Muscle of leg (tissue), 11 donors: ENCODE data around the gene SDK1. TPM values are rescaled to one million over a fixed set of nuclear protein-coding genes. Genes with fewer than 3 reads are reported as not detected.
A peak's percentile ranks its signal among the peaks of the same experiment; 100 is the strongest.

Experiments used
- DNase-seq: peaks from one replicate; pipeline ENCODE4 v3.0.0; 2013
- H3K27ac ChIP-seq: one replicate; pipeline ENCODE4 v1.5.1; 2013; ENCODE audit warnings: mild to moderate bottlenecking, low read length, control low read depth
- H3K27me3 ChIP-seq: one replicate; pipeline ENCODE4 v1.6.1; 2013; ENCODE audit warnings: low read length; ENCODE audit not compliant: control insufficient read depth, insufficient read depth
- H3K36me3 ChIP-seq: one replicate; pipeline ENCODE4 v1.6.1; 2013; ENCODE audit warnings: low read length; ENCODE audit not compliant: control insufficient read depth, insufficient read depth
- H3K4me1 ChIP-seq: one replicate; pipeline ENCODE4 v1.6.1; 2013; ENCODE audit warnings: low read length; ENCODE audit not compliant: control insufficient read depth, insufficient read depth
- H3K4me3 ChIP-seq: one replicate; pipeline ENCODE4 v1.5.1; 2013; ENCODE audit warnings: low read length, control low read depth
- H3K9me3 ChIP-seq: replicated peaks from 2 replicates; pipeline ENCODE4 v1.6.1; 2013; ENCODE audit warnings: low read depth, low read length; ENCODE audit not compliant: control insufficient read depth
- WGBS: methylation state at CpG from one replicate; pipeline ENCODE4 v1.1.5; 2013; ENCODE audit warnings: missing lambda C conversion rate; ENCODE audit not compliant: insufficient coverage; 5-methylcytosine and 5-hydroxymethylcytosine counted together
- polyA plus RNA-seq, 8 donors: library from polyadenylated mRNA; unstranded; fragments of 120-200 nt; gene quantifications; one replicate each; pipeline versions ENCODE4 v1.2.1 to v1.2.3, GENCODE V29; 2013; ENCODE audit warnings: inconsistent platforms in 1 of 8, low replicate concordance in 1 of 8; ENCODE audit not compliant: insufficient read length in 8 of 8, insufficient read depth in 1 of 8
- total RNA-seq: library from RNA; stranded (reverse); fragments of 120-200 nt; gene quantifications from one replicate; pipeline ENCODE4 v1.2.4, GENCODE V29; 2013

Gene SDK1
- total and polyA plus RNA-seq, 9 donors = 2.3 to 6.4 (median 3.6) TPM

DNA sequence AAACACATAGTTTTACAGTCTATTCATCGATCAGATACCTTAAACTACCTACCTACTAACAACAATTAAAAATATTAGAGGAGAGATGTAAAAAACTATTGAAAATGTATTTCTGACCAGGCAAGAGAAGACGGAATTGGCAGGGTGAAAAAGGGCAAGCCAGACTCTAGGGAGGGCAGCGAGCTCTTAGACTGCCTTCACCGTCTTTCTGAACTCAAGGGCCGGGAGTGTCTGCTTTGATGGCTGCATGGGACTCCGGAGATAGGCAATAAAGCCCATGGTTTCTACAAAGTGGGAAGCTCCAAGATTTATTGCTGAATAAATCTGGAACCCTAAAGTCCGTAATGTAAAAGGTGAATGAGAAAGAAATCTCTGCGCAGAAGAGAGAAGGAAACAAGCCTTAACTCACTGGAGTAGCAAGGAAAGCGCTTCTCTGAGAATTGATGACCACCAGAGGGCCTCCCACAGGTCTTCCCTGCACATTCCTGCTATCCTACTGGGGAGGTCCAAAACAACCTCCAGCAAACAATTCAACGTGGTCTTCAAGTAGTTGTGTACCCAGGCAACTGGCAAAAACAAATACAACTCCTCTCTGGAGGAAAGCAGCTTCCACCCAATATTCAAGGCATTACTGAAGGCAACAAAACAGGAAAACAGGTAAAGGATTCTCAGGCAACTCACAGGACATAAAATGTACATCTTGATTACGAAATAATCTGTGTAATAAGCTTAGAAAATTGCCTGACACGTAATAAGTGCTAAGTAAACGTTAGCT is 181.3 kb downstream of the SDK1 start:
- H3K36me3 ChIP-seq = no peaks in the 10 kb centered on the region
- DNase-seq = peak; percentile 44
- H3K27me3 ChIP-seq = no peaks in the 10 kb centered on the region
- WGBS = 44% methylated on average over 7 of the region's 13 CpGs
- H3K4me1 ChIP-seq = no peaks in the 10 kb centered on the region
- no peak overlapping the region for H3K27ac ChIP-seq
- no peak overlapping the region for H3K4me3 ChIP-seq
- H3K9me3 ChIP-seq = no peaks in the 10 kb centered on the region

DNA sequence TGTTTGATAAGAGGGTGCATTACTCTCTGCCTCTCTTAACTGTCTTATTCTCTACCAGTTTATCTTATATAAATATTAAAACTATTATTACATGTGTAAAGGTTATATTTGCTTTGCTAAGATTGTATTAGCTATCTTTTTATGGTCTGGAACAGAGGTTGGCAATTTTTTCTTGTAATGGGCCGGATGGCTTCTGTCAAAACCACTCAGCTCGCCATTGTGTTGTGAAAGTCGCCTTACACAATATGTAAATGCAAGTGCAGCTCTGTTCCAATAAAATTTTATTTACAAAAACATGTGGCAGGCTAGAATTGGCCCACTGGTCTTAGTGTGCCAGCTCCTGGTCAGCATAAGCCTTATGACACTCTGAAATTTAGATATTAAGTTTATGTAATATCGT is 185.8 kb downstream of the SDK1 start:
- Histone ChIP-seq H3K4me1 (no peaks in the 10 kb centered on the region), H3K27ac (no peak overlapping the region), H3K36me3 (no peaks in the 10 kb centered on the region), H3K4me3 (no peak overlapping the region), H3K9me3 (no peaks in the 10 kb centered on the region), H3K27me3 (no peaks in the 10 kb centered on the region)
- DNase-seq = no peak
- WGBS = no CpG with 5 or more reads among the region's 4 CpGs

DNA sequence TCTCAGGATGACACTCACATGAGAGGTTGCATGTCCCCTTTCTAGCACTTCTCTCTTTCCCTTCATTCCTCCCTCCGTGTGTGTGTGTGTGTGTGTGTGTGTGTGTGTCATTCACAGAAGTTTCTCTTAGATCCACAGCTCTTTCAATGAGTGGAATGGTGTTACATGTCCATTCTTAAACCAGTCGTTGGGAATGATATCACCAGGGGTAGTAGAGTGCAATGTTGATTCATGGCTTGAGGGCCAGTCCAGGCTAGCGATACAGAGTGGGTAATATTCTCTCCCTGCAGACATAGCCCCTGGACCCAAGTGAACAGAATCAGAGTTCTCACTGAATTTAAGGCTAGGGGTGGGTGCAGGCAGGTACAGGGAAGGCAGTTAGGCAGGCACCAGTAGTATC is 187.8 kb downstream of the SDK1 start:
- no peak overlapping the region for H3K27ac ChIP-seq
- H3K4me3 ChIP-seq = no peak overlapping the region
- no CpG with 5 or more reads among the region's 3 CpGs for WGBS
- no peaks in the 10 kb centered on the region for H3K9me3 ChIP-seq
- no peak for DNase-seq
- no peaks in the 10 kb centered on the region for H3K27me3 ChIP-seq
- H3K4me1 ChIP-seq = no peaks in the 10 kb centered on the region
- H3K36me3 ChIP-seq = no peaks in the 10 kb centered on the region

DNA sequence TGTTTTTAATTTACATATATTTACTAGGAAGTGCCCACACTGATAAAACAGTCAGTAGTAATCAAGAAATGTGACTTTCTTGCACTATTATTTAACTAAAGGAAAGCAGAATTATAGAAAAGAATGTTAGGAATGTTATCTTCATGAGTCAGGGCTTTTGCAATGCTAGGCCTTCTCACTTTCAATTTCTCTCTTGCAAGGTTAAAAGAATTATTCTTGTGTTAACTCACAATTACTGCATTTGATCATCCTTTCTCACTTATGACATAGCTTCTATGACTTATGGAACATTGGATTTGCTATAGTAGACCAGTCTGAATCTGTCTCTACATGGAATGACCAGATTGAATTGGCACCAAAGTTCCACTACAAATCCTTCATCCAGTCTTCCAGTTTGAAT is 192.4 kb downstream of the SDK1 start:
- H3K4me3 ChIP-seq = no peak overlapping the region
- H3K36me3 ChIP-seq = no peaks in the 10 kb centered on the region

DNA sequence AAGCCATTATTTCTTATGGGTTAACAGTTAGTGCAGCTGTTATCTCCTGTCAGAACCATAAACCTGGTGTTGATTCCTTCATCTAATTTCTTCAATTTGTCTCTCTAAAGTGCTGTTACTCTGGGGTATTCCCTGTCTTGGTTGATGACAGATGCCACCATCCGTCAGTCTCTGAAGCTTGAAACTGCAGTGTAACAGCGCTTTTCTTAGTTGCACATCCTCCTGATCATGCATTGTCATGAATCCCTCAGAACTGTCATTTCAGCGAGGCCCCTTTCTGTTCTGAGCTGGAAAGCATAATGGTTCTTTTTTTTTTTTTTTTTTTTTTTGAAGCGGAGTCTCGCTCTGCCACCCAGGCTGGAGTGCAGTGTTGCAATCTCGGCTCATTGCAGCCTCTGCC is 193.9 kb downstream of the SDK1 start:
- Histone ChIP-seq H3K4me1 (no peaks in the 10 kb centered on the region), H3K27ac (no peak overlapping the region), H3K27me3 (no peaks in the 10 kb centered on the region), H3K9me3 (peaks cover 2% of the 10 kb centered on the region), H3K36me3 (no peaks in the 10 kb centered on the region), H3K4me3 (no peak overlapping the region)
- 74% methylated on average over 2 of the region's 6 CpGs for WGBS
- DNase-seq = no peak

More for the DNA sequence above, 192.4 kb downstream of the SDK1 start:
- Histone ChIP-seq H3K27ac (no peak overlapping the region), H3K27me3 (no peaks in the 10 kb centered on the region), H3K4me1 (no peaks in the 10 kb centered on the region), H3K9me3 (no peaks in the 10 kb centered on the region)
- DNase-seq = no peak

DNA sequence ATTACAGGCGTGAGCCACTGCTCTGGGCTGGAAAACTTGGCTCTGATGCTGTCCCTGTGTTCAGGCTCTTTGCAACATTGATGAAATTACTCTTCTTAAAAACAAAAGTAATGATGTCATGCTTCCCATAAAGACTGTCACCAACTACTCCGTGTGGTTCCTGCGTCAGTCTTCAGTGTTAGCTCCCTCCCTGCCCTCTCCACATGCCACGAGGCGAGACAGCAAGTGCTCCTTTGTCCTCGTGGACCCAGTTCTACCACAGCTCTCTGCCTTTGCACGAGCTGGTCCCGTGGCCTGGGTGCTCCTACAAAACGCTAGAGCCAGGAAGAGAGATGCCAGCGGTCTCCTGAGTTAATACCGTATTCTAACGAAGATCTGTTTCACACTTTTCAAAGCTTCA is 194.5 kb downstream of the SDK1 start:
- WGBS = 71% methylated on average over 12 of the region's 12 CpGs
- H3K36me3 ChIP-seq = no peaks in the 10 kb centered on the region
- H3K4me3 ChIP-seq = no peak overlapping the region
- H3K27me3 ChIP-seq = no peaks in the 10 kb centered on the region
- no peak overlapping the region for H3K27ac ChIP-seq
- H3K4me1 ChIP-seq = no peaks in the 10 kb centered on the region
- peaks cover 3% of the 10 kb centered on the region for H3K9me3 ChIP-seq
- no peak for DNase-seq

DNA sequence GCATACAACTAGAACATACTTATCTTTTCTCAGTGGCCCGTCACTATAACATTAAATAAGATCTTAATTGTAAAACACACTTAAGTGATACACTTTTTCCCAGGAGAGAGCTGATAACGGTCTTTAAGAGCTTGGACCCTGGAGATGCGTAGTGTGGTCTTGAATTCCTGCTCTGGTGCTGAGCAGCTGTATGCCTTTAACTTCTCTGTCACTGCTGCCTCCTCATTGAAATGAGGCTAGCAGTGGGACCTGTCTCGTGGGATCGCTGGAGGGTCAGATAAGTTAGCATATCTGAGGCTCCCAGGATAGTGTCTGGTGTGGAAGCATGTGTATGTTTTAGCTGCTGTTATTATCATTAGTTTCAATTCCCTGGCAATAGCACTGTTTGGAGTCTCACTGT is 194.9 kb downstream of the SDK1 start:
- no peak for DNase-seq
- Histone ChIP-seq H3K27ac (no peak overlapping the region), H3K4me1 (no peaks in the 10 kb centered on the region), H3K4me3 (no peak overlapping the region), H3K27me3 (no peaks in the 10 kb centered on the region), H3K36me3 (no peaks in the 10 kb centered on the region), H3K9me3 (peaks cover 3% of the 10 kb centered on the region)
- WGBS = 80% methylated on average over 2 of the region's 5 CpGs

DNA sequence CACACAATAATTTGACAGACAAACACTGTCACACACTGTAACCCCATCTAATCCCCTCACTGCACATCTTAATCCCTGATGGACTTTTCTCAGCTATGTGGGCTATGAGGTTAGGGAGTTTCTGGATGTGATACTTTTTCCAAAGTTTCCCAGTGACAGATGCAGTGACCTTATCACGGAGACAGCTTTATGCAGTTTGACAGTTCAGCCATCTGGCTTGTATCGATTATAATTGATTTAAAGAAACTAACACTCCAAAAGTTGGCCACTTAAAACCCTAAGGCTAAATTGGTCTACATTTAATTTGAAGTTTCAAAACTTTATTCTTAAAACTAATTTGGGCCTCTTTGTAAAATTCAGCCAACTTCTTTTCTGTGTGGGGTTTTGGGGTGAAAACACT is 196.7 kb downstream of the SDK1 start:
- Histone ChIP-seq H3K9me3 (peaks cover 3% of the 10 kb centered on the region), H3K36me3 (no peaks in the 10 kb centered on the region), H3K4me1 (no peaks in the 10 kb centered on the region), H3K27ac (no peak overlapping the region), H3K27me3 (no peaks in the 10 kb centered on the region), H3K4me3 (no peak overlapping the region)
- DNase-seq = no peak
- no CpG with 5 or more reads among the region's 2 CpGs for WGBS

DNA sequence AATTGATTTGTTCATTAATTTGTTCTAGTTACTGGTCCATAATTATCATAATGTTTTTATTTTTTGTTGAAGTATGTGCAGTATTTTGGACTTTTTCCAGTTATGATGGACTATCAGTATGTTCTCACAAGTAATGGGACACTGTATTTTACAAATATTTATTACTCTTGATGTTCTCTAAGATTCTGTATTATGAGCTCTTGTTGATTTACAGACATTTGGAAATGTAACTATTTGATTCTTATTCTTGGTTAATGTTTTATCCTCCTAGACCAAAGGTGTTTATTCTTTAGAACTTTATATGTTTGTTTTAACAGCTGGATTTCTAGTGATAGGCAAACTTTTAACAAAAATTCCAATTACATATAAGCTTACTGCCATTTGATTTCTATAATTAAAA is 200.6 kb downstream of the SDK1 start:
- DNase-seq = no peak
- no peaks in the 10 kb centered on the region for H3K36me3 ChIP-seq
- no peak overlapping the region for H3K4me3 ChIP-seq
- no peak overlapping the region for H3K27ac ChIP-seq
- no peaks in the 10 kb centered on the region for H3K4me1 ChIP-seq
- no peaks in the 10 kb centered on the region for H3K27me3 ChIP-seq
- H3K9me3 ChIP-seq = peaks cover 13% of the 10 kb centered on the region

DNA sequence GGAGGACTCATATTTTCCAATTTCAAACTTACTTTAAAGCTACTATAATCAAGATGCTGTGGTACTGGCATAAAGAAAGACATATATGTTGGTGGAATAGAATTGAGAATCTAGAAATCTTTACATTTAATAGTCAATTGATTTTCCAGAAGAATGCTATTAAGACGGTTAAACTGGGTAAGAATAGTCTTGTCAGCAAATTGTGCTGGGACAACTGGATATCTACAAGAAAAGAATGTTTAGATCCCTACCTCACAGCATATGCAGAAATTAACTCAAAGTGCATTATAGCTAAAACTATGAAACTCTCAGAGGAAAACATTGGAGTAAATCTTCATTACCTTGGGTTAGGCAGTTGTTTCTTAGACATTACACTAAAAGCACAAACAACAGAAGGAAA is 203.3 kb downstream of the SDK1 start:
- no CpG with 5 or more reads among the region's 1 CpG for WGBS
- H3K27ac ChIP-seq = no peak overlapping the region
- H3K4me1 ChIP-seq = no peaks in the 10 kb centered on the region
- no peak overlapping the region for H3K4me3 ChIP-seq
- peaks cover 13% of the 10 kb centered on the region for H3K9me3 ChIP-seq
- H3K36me3 ChIP-seq = no peaks in the 10 kb centered on the region
- H3K27me3 ChIP-seq = no peaks in the 10 kb centered on the region
- DNase-seq = no peak
